GM19463 (cell line): ENCODE measurements around the gene LRRC8E.

Experiments used
- ATAC-seq: cut with Tn5 transposase; IDR thresholded peaks from one replicate; pipeline ENCODE4 v1.9.1; 2021; ENCODE audit warnings: mild to moderate bottlenecking, moderate library complexity; ENCODE audit not compliant: unreplicated experiment

The LRRC8E gene

GRCh38 chr19:7918615-7919421, 30.5 kb downstream of the LRRC8E start:
- no peak for ATAC-seq

GRCh38 chr19:7919610-7920518, 31.6 kb downstream of the LRRC8E start, which contains the start of gene SNAPC2:
Gene SNAPC2 (plus strand): TSS chr19:7920338. CDS start chr19:7920367, 29 bp downstream.
- ATAC-seq = peak; percentile 55

- peak; percentile 43 for ATAC-seq
Observed at GRCh38 chr19:7920519-7921301, 32.4 kb downstream of the LRRC8E start.

- ATAC-seq = no peak
Observed at GRCh38 chr19:7921302-7921966, 33.1 kb downstream of the LRRC8E start.

GRCh38 chr19:7921967-7922835, 33.9 kb downstream of the LRRC8E start:
- no peak for ATAC-seq

- no peak for ATAC-seq
Observed at GRCh38 chr19:7922836-7923195, 34.5 kb downstream of the LRRC8E start.

GRCh38 chr19:7923295-7924191, 35.2 kb downstream of the LRRC8E start:
- no peak for ATAC-seq

GRCh38 chr19:7924241-7924640, 35.9 kb downstream of the LRRC8E start:
- no peak for ATAC-seq

GRCh38 chr19:7924651-7925170, 36.4 kb downstream of the LRRC8E start:
- no peak for ATAC-seq

GRCh38 chr19:7925171-7925851, 37.0 kb downstream of the LRRC8E start:
- ATAC-seq = no peak

GRCh38 chr19:7926021-7926726, 37.9 kb downstream of the LRRC8E start, which contains the start of gene CTXN1:
Gene CTXN1 (minus strand): TSS chr19:7926135. CDS start chr19:7925538, 597 bp downstream.
- peak; percentile 55 for ATAC-seq

GRCh38 chr19:7926727-7927604, 38.7 kb downstream of the LRRC8E start:
- ATAC-seq = no peak

- no peak for ATAC-seq
Observed at GRCh38 chr19:7927605-7928333, 39.5 kb downstream of the LRRC8E start.

- no peak for ATAC-seq
Observed at GRCh38 chr19:7928334-7928706, 40.0 kb downstream of the LRRC8E start.
